HG03135 (cell line): Measurements from ENCODE around the gene SERGEF.

Experiments
- ATAC-seq: cut with Tn5 transposase; IDR thresholded peaks from one replicate; pipeline ENCODE4 v1.9.1; 2021; ENCODE audit warnings: mild to moderate bottlenecking, moderate library complexity; ENCODE audit not compliant: unreplicated experiment

The SERGEF gene

GRCh38 chr11:17821648-17822400 lies 191.0 kb downstream of the SERGEF start:
- no peak for ATAC-seq

DNA sequence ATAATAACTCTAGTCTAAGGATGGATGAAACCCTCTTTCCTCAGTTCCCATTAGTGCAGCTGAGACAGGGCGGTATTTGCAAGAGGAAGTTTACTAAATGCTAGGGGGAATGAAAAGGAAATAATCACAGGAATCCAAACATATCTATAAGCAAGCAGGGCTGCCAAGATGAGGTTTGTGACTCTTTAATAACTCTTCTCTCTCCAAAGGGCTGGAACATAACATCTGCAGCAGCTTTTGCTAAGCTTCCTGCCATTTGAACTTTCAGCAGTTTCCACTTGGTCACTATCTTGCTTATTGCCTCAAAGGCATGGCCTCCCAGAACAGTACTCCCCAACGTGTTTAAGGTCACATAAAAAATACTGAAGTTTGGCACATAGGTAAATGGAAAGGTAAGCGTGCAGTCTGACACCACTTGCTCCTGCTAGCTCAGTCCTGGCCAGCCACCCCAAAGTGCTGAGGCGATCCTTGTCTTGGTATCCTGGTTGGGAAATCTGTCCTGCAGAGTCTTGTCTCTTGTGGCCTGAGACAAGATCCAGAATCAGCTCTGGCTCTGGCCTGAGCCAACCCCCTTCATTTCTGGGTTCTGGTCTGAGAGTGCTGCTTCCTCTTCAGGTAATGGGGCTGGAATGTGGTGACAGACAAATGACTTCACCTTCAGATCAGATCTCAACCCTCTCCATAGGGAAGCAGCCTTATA lies 196.5 kb downstream of the SERGEF start:
- ATAC-seq: no peak

- ATAC-seq: no peak
Observed at GRCh38 chr11:17814546-17814945, 198.3 kb downstream of the SERGEF start.

DNA sequence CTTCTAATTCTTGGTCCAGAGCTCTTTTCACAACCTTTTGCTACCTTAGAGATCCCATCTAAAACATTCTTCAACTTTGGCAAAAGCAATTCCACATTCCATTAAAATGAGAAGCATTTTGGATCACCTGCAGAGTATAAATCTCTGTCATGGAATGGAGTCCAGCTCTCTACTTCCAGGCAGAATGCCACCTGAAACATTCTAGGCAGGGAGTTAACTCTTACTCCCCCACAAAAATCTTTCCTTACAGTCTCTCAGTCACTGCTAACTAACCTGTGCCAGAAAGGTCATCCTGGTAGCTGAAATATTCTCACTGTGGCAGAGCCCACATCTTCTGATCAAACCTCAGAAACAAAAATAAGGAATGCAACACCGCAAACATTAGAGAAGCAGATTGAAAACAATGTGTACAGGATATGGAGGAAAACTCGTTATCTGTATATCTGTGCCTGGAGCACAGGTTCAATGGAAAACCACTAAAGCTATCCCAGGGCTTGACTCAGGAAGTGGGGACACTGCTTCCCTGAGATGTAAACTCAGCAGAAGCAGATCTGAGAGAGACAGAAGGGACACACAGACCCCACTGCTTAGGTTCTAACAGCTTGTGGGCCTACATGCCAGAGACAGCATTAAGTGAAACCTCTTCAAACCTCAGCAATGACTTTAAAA lies 199.3 kb downstream of the SERGEF start:
- no peak for ATAC-seq

DNA sequence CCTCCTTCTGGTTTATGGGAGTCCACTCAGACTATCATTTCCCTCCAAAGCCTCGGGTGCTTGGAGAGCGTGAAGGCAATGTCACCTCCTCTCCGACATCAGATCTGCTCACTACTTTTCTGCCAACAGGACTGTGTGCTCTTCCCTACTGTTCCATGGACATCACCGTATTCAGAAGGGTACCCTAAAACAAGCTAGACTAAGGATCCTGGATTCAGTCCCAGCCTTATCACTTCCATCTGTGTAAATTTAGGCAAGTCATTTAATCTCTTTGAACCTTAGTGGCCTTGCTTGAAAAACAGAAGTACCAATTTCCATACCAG lies 200.0 kb downstream of the SERGEF start:
- no peak for ATAC-seq

DNA sequence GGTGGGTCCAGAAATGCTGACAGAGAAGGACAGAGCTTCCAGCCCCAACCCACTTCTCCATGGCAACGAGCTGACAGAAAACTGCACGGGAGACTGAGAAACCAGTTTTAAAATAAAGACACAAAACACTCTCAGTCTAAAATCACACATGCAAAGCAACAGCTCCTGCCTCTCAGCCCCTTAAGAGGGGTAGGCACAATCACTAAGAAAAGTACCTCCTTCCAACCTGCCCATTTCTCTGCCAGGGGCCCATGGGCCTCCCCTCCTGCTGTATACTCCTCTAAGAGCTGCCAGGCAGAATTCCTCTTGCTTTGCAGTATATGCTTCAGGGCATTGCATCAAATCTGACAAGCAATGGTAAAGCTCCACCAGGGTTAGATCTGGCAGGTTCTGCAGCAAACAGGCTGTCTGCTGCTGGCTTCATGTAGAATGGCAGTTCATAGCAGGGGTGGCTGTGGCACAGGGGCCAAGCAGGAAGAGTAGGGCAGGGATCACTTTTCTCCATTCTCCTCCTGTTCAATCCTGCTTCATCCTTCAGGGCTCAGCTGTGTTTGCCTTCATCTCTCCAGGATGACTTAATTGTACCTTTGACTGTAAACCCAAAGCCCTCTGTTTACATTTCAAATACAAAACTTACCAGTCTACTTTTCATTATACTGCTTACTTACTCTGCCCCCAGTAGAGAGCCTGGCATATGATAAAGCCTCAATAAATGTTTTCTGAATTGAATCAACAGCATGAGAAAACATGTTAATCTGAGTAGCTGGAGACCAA lies 200.6 kb downstream of the SERGEF start:
- ATAC-seq: no peak

DNA sequence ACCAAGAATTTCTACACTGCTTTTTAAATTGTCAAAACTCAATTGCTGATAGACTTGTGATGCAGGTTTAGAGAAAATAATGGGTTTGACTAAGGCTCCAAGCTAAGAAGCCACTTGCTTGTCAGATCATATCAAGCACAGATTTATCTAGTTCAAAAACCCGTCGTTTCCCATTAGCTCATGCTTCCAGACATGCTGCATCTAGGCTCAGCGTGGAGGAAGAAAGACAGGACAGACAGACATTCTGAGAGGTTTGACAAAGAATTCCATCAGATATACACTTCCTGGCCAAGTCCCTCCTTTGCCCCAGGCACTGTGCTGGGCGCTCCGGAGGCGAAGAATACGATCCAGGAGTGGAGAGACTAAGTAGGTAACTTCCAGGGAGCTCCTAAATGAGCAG lies 201.5 kb downstream of the SERGEF start:
- ATAC-seq: no peak

DNA sequence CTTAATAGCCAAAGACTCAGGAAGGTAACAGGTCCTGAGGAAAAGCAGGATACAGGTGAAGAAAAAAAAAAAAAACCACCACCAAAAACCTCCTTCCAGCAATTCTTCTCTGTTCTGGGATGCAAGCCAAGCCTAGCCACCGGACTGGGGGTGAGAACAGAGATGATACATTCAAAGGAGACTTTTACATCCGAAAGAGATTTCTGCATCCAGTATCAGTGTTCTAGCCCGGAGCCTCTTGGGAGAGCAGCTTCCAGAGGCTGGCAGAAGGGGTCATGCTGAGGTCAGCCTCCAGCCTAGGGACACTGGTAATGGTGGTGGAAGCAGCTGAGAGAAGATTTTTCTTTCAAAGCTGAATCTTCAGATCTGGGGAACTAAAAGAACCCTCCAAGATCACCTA lies 202.1 kb downstream of the SERGEF start:
- no peak for ATAC-seq

- ATAC-seq: no peak
Observed at GRCh38 chr11:17810041-17810440, 202.8 kb downstream of the SERGEF start.

- ATAC-seq: no peak
Observed at GRCh38 chr11:17807034-17807433, 205.8 kb downstream of the SERGEF start.

DNA sequence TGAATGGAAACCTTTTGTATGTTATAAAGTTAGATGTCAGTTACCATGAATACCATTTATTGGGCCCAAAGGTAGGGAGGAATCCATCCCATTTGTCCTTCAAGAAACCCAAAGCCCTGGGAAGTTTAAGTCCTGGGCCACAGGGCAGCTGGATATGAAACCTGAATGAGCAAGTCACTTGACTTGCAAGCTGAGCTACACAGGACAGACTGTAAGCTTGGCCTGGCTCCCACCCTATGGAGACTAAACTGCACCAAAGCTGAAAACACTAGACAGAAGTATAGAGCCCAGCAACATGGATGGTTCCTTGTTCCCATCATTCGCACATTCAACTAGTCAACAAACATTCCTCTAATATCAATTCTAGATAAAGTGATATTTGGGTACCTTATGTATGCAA lies 207.0 kb downstream of the SERGEF start:
- no peak for ATAC-seq

- no peak for ATAC-seq
Observed at GRCh38 chr11:17805043-17805442, 207.8 kb downstream of the SERGEF start.

- no peak for ATAC-seq
Observed at GRCh38 chr11:17803754-17804334, 209.0 kb downstream of the SERGEF start.

- ATAC-seq: no peak
Observed at GRCh38 chr11:17802491-17802890, 210.4 kb downstream of the SERGEF start.

DNA sequence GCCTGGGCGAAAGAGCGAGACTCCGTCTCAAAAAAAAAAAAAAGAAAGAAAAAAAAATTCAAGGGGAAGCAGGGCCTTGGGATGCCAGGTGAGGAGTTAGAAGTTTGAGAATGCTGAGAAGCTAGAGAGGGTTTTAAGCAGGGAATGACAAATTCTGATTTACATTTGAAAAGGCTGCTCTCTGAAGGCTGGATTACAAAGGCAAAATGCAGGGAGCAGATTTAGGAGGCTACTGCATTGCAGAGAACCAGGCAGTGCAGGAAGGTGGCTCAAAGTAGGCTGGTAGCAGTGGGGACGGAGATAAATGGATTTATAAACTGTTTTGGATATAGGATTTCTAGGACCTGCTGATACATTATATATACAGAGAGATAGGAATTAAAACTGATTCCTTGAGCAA lies 211.7 kb downstream of the SERGEF start:
- ATAC-seq: no peak

GRCh38 chr11:17799147-17799546 lies 213.7 kb downstream of the SERGEF start:
- ATAC-seq: no peak

GRCh38 chr11:17798716-17799115 lies 214.1 kb downstream of the SERGEF start:
- no peak for ATAC-seq

DNA sequence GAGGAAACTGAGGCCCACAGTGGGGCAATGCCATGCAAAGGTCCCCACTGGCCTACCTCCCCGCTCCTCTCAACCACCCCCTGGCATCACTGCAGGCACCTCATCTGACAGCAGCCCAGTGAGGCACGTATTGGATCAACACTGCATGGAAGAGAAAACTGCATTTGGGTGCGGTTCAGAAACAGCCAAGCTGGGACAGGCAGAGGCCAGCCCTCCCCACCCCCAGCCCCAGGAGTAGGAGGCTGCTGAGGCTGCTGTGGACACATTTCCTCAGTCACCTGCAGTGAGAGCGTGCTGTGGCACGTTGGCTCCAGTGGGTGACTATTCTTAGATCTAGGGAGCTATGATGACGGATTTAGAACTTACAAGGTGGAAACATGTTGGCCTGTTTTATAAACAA lies 214.6 kb downstream of the SERGEF start:
- no peak for ATAC-seq

DNA sequence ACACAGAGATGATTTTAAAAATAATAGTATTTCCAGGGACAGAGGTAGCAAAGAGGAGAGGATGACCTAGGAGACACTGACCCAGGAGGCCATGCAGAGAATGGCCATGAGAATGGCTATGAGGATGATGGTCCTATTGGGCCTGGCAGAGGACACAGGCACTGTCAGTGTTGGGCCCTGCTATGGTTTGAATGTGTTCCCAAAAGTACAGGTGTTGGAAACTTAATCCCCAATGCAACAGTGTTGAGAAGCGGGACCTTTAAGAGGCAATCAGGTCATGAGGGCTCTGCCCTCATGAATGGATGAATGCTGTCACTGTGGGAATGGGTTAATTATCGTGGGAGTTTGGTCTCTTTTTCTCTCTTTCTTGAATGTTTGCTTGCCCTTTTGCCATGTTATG lies 216.7 kb downstream of the SERGEF start:
- ATAC-seq: no peak

- no peak for ATAC-seq
Observed at GRCh38 chr11:17794981-17795380, 217.9 kb downstream of the SERGEF start.

DNA sequence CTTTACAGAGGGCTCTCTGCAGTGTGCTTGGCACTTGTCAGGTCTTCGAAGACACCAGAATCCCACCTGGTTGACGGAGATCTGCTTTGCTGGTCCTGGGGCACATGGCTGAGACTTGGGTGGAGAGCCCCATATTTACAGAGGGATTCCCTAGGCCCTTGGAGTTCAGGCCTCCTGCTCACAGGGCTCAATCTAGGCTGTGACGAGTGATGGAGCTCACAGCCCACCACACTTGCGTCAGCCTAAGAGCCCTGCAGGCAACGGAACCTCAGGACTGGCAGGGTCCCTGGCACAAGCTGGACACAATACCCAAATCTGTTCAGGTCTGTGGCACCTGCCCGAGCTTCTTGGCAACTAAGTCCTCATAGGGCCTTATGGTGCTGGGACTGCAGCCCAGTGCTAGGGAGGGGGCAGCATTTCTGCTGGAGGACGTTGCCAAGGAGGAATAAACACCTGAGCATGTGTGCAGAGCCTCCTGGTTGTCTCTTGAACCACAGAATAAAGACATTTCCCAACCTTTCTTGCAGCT lies 219.1 kb downstream of the SERGEF start:
- no peak for ATAC-seq
